ENCODE measurements around the gene SEC14L3. TPM values are rescaled to one million over a fixed set of nuclear protein-coding genes. Genes with fewer than 3 reads are reported as not detected.

The SEC14L3 gene
- total and polyA plus RNA-seq, 5 experiments from 2014 or later: not detected

DNA sequence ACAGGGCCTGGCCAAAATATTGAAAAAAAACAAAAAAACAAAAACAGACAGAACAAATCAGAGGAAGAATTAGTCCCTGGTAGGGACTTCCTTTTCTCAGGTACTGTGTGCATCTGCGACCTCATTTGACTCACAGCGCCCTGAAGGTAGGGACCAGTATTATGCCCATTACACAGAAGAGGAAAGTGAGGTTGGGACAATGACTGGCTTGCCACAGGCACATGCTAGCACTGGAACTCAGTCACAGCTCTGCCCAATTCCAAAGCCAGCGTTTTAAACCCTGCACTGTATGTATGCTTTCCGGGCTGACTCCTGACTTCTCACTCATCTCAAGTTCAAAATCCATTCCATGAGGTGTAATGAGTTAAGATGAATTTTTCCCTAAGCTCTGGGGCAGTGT lies 30.3 kb upstream of the SEC14L3 start:
- peaks cover 10 to 49% (median 26%) of the 10 kb centered on the region in 5 donors for H3K27me3 Mint-ChIP-seq
- POLR2A ChIA-PET: no interaction called here
- H3K27ac Mint-ChIP-seq: no peak overlapping the region
- peaks cover 0 to 4% (median 1%) of the 10 kb centered on the region in 4 donors for H3K4me1 Mint-ChIP-seq
- DNase-seq (no peak), ATAC-seq (no peak)
- H3K9me3 Mint-ChIP-seq: no peaks in the 10 kb centered on the region
- no peak overlapping the region for H3K4me3 Mint-ChIP-seq
- H3K36me3 Mint-ChIP-seq: no peaks in the 10 kb centered on the region

DNA sequence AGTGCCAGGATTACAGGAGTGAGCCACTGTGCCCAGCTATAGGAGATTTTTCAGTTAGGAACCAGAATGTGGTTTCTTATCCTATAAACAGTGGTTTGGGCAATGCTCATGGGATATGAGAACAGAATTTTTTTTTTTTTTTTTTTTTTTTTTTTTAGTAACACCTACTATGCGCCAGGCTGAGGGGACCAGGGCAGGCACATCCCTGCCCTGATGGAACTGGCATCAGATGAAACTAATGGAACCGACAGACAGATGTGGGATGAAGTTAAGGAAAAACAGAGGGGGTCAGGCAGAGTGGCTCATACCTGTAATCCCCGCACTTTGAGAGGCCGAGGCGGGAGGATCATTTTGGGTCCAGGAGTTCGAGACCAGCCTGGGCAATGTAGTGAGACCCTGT lies 28.8 kb upstream of the SEC14L3 start:
- no peak for ATAC-seq
- H3K36me3 Mint-ChIP-seq: no peaks in the 10 kb centered on the region
- no peak overlapping the region for H3K4me3 Mint-ChIP-seq
- peaks cover 3 to 39% (median 18%) of the 10 kb centered on the region in 5 donors for H3K27me3 Mint-ChIP-seq
- H3K4me1 Mint-ChIP-seq: peaks cover 0 to 3% (median 1%) of the 10 kb centered on the region in 4 donors
- POLR2A ChIA-PET: no interaction called here
- H3K9me3 Mint-ChIP-seq: no peaks in the 10 kb centered on the region
- no peak for DNase-seq
- no peak overlapping the region for H3K27ac Mint-ChIP-seq

DNA sequence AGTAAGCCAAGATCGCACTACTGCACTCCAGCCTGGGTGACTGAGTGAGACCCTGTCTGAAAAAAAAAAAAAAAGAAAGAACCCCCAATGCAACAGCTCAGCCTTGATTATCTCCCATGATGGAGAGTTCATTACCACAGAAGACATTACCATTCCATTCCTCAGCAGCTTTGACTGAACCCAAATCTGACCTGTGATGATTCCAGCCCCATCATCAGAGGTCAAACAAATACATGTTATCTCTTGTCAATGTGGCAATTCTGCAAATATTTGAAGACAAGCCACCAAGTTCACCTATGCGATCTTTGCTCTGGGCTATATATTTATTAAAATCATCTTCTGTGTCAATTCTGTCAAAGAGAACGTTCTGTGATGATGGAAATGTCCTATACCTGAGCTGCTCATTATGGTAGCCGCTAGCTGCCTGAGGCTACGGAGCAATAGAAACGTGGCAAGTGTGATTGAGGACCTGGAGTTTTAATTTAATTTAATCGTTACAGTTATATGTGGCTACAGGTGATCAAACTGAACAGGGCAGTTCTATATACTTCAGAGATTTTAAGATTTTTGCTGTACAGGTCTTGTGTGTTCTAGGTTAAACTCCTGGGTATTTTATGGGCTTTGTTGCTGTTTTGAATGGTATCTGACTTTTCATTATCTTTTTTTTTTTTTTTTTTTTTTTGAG lies 25.8 kb upstream of the SEC14L3 start:
- H3K4me3 Mint-ChIP-seq: no peak overlapping the region
- POLR2A ChIA-PET: no interaction called here
- peaks cover 0 to 22% (median 8%) of the 10 kb centered on the region in 5 donors for H3K27me3 Mint-ChIP-seq
- H3K27ac Mint-ChIP-seq: no peak overlapping the region
- ATAC-seq (no peak), DNase-seq (no peak)
- H3K4me1 Mint-ChIP-seq: no peaks in the 10 kb centered on the region
- H3K9me3 Mint-ChIP-seq: peaks cover 0 to 1% (median 0%) of the 10 kb centered on the region in 9 donors
- H3K36me3 Mint-ChIP-seq: no peaks in the 10 kb centered on the region

DNA sequence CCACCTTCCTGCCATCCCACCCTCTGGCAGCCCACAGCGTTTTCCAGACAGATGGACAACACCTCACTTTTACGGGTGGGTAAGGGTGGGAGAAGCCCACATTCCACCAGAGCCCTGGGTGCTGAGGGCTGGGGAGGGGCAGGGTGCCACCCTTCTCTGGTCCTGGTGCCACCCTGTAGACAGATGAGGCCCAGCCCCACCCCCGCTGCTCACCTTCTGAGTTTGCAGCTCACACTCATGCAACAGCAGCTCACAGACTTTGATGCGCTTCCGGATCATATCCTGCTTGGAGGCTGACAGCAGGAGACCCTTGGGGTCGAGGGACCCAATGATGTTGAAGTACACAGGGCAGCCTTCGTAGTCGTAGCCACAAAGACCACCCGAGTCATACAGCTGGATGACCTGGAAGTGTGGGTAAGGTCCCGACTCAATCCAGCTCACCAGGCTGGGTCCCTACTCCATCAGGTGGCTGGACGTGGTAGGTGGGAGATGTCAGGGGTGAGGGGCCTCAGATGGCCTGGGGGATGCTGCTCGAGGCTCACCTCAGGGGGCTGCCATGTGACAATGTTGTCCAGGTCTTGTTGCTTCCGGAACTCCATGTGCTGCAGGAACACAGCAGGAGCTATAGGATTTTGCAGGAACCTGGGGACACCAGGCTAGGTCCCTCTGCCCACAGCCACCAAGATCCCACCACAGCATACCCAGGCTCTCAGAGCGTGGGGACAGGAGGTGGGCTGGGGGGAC lies 23.4 kb upstream of the SEC14L3 start:
- Mint-ChIP-seq H3K36me3 (no peaks in the 10 kb centered on the region), H3K4me1 (no peaks in the 10 kb centered on the region), H3K27me3 (peaks cover 3 to 19% (median 10%) of the 10 kb centered on the region in 5 donors), H3K9me3 (peaks cover 0 to 1% (median 0%) of the 10 kb centered on the region in 9 donors), H3K4me3 (no peak overlapping the region), H3K27ac (peak overlapping the region in 1 of 10 donors; percentile 56)
- no peak for ATAC-seq
- POLR2A ChIA-PET: interaction anchor here (0.7 kb wide), 1 partner anchor 134 kb away, joined by 4 read pairs; no protein-coding TSS in a partner anchor
- DNase-seq: no peak

DNA sequence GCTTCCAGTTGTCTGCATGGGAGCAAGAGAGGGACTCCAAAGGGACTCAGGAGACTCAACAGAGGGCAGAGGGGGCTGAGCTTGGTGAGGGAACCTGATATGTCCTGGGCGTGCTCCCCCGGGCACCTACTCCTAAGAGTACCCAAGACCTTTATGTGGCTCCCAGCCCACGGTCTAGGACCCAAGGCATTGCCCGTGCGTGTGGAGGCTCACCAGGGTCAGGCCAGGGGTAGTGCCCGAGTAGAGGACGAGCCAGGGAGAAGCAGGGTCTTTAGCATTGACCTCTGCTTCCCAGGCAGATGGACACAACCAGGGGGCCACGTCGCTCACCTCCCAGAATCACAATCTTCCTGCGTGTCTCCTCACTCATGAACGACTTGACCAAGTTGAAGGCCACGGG lies 20.3 kb upstream of the SEC14L3 start:
- peaks cover 3 to 19% (median 7%) of the 10 kb centered on the region in 5 donors for H3K27me3 Mint-ChIP-seq
- H3K36me3 Mint-ChIP-seq: no peaks in the 10 kb centered on the region
- no peaks in the 10 kb centered on the region for H3K4me1 Mint-ChIP-seq
- POLR2A ChIA-PET: no interaction called here
- H3K27ac Mint-ChIP-seq: no peak overlapping the region
- no peak for ATAC-seq
- H3K4me3 Mint-ChIP-seq: no peak overlapping the region
- DNase-seq: no peak
- peaks cover 0 to 1% (median 0%) of the 10 kb centered on the region in 9 donors for H3K9me3 Mint-ChIP-seq

DNA sequence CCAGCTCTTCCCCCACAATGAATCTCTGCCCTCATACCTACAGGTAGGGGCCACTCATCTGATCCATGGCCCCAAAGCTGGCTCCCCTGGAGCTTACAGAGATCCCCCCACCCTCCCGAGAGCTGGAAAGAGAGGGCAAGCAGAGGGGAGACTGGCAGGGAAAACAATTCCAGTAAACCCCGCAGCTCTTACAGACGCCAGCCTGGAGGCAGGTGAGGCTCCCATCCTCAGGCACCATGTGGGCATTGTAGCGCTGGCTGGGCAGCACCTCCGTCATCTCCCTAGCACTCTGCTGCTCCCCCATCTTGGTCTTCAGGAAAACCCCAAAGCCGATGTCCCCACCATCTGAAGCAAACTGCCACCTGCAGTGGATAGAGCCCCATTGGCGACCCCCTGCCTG lies 19.6 kb upstream of the SEC14L3 start:
- Mint-ChIP-seq H3K4me1 (no peaks in the 10 kb centered on the region), H3K4me3 (no peak overlapping the region), H3K36me3 (no peaks in the 10 kb centered on the region), H3K9me3 (peaks cover 0 to 1% (median 0%) of the 10 kb centered on the region in 9 donors), H3K27ac (no peak overlapping the region), H3K27me3 (peaks cover 3 to 19% (median 7%) of the 10 kb centered on the region in 5 donors)
- DNase-seq (no peak), ATAC-seq (no peak)
- POLR2A ChIA-PET: interaction anchor here (1.2 kb wide), 1 partner anchor 95 kb away, joined by 3 read pairs; no protein-coding TSS in a partner anchor

DNA sequence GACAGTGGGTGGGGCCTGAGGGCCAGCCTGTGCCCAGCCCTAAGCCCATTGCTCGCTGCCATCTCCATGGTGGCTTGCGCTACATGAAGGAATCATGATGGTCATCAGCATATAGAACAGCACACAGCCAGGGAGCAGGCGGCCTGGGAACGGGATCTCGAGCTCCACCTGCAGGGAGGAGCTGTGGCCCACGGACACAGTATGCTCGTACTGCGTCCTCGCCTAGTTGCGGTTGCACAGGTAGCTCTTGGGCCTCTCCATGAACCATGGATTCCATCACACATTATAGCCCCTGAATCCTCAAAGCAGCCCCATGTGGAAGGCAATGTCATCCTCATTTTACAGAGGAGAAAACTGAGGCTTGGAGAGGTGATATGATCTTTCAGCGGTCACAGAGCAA lies 18.6 kb upstream of the SEC14L3 start:
- DNase-seq (no peak), ATAC-seq (no peak)
- Mint-ChIP-seq H3K27me3 (peaks cover 3 to 19% (median 7%) of the 10 kb centered on the region in 5 donors), H3K4me1 (peaks cover 0 to 2% (median 0%) of the 10 kb centered on the region in 4 donors), H3K27ac (no peak overlapping the region), H3K4me3 (no peak overlapping the region), H3K36me3 (no peaks in the 10 kb centered on the region), H3K9me3 (no peaks in the 10 kb centered on the region)
- POLR2A ChIA-PET: interaction anchor here (1.2 kb wide), 1 partner anchor 94 kb away, joined by 3 read pairs; no protein-coding TSS in a partner anchor

DNA sequence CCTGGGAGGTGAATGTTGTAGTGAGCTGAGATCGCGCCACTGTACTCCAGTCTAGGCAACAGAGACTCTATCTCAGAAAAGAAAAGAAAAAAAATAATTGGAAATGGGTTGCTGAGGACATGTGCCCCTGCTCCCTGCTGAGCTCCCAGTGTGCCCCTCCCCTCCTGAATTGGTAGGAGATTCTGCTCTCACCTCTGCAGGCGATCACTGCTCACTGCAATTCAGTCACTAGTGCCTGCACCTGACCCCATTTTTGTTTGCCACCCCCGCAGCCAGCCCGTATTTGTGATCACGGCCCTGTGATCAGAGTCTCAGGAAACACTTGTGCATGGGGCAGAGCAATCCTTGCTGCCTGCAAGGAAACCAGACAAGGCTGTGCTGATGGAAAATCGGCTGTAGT lies 16.3 kb upstream of the SEC14L3 start:
- Mint-ChIP-seq H3K27me3 (peaks cover 0 to 13% (median 6%) of the 10 kb centered on the region in 5 donors), H3K9me3 (no peaks in the 10 kb centered on the region), H3K4me3 (no peak overlapping the region), H3K4me1 (peaks cover 0 to 2% (median 0%) of the 10 kb centered on the region in 4 donors), H3K27ac (peak overlapping the region in 1 of 10 donors; percentile 22), H3K36me3 (no peaks in the 10 kb centered on the region)
- DNase-seq: no peak
- POLR2A ChIA-PET: no interaction called here
- ATAC-seq: no peak

DNA sequence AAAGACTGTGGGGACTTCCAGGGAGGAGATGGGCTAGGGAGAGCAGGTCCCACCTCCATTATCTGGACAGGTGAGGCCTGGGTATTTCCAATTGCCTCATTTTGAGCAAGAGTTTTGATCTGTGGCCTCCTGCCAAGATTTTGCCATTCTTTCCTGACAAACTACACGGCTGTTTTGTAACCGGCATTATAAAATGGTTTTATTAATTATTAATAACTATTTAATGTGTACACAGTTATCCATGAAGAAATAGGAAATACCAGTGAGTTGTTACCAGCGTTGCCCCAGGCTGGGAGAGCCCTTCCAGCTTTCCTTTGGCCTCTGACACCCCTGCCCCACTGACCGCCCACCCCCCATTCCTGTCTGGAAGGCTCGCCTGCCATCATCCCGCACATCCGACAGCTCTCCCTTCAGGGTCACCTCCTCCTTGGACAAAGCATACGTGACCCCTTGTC lies 14.9 kb upstream of the SEC14L3 start:
- Mint-ChIP-seq H3K27ac (peak overlapping the region in 1 of 10 donors; percentile 21), H3K36me3 (no peaks in the 10 kb centered on the region), H3K9me3 (no peaks in the 10 kb centered on the region), H3K27me3 (peaks cover 0 to 8% (median 4%) of the 10 kb centered on the region in 5 donors), H3K4me3 (no peak overlapping the region), H3K4me1 (peaks cover 0 to 2% (median 0%) of the 10 kb centered on the region in 4 donors)
- POLR2A ChIA-PET: interaction anchor here (0.7 to 1.3 kb wide), 2 partner anchors 13 to 60 kb away, joined by 3 read pairs; no protein-coding TSS in a partner anchor
- no peak for DNase-seq
- no peak for ATAC-seq

DNA sequence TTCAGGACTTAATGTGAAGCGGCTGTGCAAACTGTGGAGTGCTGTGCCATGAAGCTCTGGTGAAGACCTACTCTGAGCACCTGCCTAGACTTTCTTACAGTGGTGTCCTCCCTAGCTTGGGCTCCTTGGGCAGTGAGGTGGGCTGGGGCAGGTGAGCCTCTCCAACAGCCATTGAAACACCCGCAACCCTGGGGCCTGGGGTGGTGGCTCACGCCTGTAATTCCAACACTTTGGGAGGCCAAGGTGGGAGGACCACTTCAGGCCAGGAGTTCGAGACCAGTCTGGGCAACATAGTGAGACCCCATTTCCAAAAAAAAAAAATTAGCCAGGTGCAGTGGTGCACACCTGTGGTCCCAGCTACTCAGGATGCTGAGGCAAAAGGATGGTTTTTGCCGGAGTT lies 14.3 kb upstream of the SEC14L3 start:
- Mint-ChIP-seq H3K9me3 (no peaks in the 10 kb centered on the region), H3K4me1 (peaks cover 0 to 2% (median 0%) of the 10 kb centered on the region in 4 donors), H3K27me3 (peaks cover 0 to 11% (median 4%) of the 10 kb centered on the region in 5 donors), H3K4me3 (no peak overlapping the region), H3K27ac (peak overlapping the region in 3 of 10 donors; percentile 15 to 72 (median 69)), H3K36me3 (no peaks in the 10 kb centered on the region)
- no peak for ATAC-seq
- POLR2A ChIA-PET: interaction anchor here (0.6 to 1.5 kb wide), 3 partner anchors 45 to 60 kb away, joined by 3 to 6 read pairs (median 4); no protein-coding TSS in a partner anchor
- no peak for DNase-seq

DNA sequence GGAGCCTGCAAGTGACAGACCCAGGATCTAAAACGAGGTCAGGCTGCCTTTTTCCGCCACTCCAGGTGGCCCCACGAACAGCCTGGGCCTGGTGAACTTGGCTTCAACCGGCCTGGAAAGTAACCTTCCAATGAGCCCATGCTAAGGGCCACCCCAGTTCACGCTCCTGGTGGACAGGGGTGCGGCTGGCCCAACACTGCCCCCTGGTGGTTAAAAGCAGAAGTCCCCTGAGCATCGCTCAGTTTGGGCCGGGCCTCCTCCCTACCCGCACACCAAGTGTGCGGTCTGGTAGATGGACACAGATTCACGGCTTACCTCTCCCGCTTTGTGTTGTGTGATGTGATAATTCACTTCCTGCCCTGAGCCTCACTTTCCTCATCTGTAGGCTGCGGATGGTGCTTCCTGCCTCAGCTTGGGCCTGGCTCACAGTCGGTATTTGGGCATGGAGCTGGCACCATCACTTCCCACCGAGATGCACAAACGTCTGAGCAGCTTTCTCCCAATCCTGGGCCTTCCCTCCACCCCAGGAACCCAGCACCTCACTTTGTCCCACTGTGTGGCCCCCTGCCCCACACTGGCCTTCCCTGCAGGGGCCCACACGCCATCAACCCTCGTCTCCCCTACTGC lies 13.7 kb upstream of the SEC14L3 start:
- Mint-ChIP-seq H3K27me3 (peaks cover 0 to 11% (median 2%) of the 10 kb centered on the region in 5 donors), H3K27ac (peak overlapping the region in 5 of 10 donors; percentile 18 to 80 (median 69)), H3K36me3 (no peaks in the 10 kb centered on the region), H3K4me1 (peaks cover 0 to 2% (median 0%) of the 10 kb centered on the region in 4 donors), H3K4me3 (peak overlapping the region in 1 of 10 donors; percentile 10), H3K9me3 (no peaks in the 10 kb centered on the region)
- ATAC-seq: peak; percentile 99 to 100
- DNase-seq: peak; percentile 56 to 84 (median 78)
- POLR2A ChIA-PET: interaction anchor here (0.6 to 1.5 kb wide), 5 partner anchors 44 to 206 kb away, joined by 3 to 6 read pairs (median 4); no protein-coding TSS in a partner anchor

DNA sequence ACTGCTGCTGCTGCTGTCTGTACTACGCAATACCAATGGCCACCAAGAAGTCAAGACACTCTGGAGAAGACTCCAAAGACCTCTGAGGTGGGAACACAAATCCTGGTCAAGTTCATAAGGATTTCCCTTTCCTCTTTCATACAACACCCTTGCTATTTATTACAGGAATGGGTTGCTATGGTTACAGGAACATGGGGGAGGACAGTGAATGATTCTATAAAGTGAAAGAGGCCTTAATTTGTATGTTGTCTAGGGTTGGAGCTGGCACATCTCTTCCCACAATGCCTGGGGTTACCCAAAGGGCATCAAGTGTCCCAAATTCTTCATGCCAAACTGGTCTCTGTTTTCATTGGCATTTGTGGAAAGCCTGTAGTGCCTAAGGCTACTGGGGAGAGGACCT lies 11.4 kb upstream of the SEC14L3 start:
- Mint-ChIP-seq H3K27me3 (peaks cover 0 to 9% (median 2%) of the 10 kb centered on the region in 5 donors), H3K9me3 (no peaks in the 10 kb centered on the region), H3K36me3 (no peaks in the 10 kb centered on the region), H3K4me1 (peaks cover 0 to 2% (median 0%) of the 10 kb centered on the region in 4 donors), H3K4me3 (no peak overlapping the region), H3K27ac (peak overlapping the region in 4 of 10 donors; percentile 54 to 86 (median 68))
- DNase-seq (no peak), ATAC-seq (no peak)
- POLR2A ChIA-PET: no interaction called here

All from naive thymus-derived CD8-positive, alpha-beta T cell (primary cell).